ENCODE measurements around the gene MAPK12. TPM values are rescaled to one million over a fixed set of nuclear protein-coding genes. Genes with fewer than 3 reads are reported as not detected.
"Not testable (repeated sequence)": the region's sequence is repeated elsewhere in the genome, so short reads cannot be mapped to it uniquely, and the experiment has no call there.

The MAPK12 gene
- total RNA-seq, 2 donors from 2014 or later = 3.9 to 4.6 TPM

DNA sequence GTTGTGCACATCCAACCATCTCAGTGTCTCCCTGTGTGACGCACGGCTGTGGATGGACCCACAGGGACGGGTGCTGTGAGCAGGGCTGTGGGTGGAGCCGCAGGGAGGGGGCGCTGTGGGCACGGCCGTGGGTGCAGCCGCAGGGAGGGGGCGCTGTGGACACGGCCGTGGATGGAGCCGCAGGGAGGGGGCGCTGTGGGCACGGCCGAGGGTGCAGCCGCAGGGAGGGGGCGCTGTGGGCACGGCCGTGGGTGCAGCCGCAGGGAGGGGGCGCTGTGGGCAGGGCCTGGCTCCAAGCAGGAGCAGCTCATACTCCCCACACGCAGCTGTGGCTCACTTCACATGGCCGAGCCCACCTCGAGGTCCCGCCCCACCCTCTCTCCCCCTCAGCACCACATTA lies 14.7 kb upstream of the MAPK12 start:
- ATAC-seq (peak; percentile 54), DNase-seq (peak; percentile 50 to 59 (median 56))
- Histone ChIP-seq H3K4me3 (no peak overlapping the region), H3K27me3 (no peaks in the 10 kb centered on the region), H3K27ac (peak overlapping the region in 2 of 4 donors; percentile 46 to 52), H3K36me3 (replicated peaks in 1 of 2; ENCODE audit: insufficient read depth in 1 of 2, low read depth in 2 of 2) (peaks cover 10 to 25% of the 10 kb centered on the region in 2 donors), H3K9me3 (no peaks in the 10 kb centered on the region), H3K4me1 (peaks cover 12% of the 10 kb centered on the region)
- 68 to 78% methylated on average over 18 to 22 of the region's 25 CpGs for WGBS, 2 donors
- intact Hi-C loops (cut with DNase I) = no loop called here
- TF ChIP-seq POLR2A (IDR thresholded peaks at IDR 0.05) = no peak
- TF ChIP-seq, protein P1, sequence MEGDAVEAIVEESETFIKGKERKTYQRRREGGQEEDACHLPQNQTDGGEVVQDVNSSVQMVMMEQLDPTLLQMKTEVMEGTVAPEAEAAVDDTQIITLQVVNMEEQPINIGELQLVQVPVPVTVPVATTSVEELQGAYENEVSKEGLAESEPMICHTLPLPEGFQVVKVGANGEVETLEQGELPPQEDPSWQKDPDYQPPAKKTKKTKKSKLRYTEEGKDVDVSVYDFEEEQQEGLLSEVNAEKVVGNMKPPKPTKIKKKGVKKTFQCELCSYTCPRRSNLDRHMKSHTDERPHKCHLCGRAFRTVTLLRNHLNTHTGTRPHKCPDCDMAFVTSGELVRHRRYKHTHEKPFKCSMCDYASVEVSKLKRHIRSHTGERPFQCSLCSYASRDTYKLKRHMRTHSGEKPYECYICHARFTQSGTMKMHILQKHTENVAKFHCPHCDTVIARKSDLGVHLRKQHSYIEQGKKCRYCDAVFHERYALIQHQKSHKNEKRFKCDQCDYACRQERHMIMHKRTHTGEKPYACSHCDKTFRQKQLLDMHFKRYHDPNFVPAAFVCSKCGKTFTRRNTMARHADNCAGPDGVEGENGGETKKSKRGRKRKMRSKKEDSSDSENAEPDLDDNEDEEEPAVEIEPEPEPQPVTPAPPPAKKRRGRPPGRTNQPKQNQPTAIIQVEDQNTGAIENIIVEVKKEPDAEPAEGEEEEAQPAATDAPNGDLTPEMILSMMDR (IDR thresholded peaks at IDR 0.05) = peak in 6 of 7 experiments; percentile 12 to 34 (median 19)

DNA sequence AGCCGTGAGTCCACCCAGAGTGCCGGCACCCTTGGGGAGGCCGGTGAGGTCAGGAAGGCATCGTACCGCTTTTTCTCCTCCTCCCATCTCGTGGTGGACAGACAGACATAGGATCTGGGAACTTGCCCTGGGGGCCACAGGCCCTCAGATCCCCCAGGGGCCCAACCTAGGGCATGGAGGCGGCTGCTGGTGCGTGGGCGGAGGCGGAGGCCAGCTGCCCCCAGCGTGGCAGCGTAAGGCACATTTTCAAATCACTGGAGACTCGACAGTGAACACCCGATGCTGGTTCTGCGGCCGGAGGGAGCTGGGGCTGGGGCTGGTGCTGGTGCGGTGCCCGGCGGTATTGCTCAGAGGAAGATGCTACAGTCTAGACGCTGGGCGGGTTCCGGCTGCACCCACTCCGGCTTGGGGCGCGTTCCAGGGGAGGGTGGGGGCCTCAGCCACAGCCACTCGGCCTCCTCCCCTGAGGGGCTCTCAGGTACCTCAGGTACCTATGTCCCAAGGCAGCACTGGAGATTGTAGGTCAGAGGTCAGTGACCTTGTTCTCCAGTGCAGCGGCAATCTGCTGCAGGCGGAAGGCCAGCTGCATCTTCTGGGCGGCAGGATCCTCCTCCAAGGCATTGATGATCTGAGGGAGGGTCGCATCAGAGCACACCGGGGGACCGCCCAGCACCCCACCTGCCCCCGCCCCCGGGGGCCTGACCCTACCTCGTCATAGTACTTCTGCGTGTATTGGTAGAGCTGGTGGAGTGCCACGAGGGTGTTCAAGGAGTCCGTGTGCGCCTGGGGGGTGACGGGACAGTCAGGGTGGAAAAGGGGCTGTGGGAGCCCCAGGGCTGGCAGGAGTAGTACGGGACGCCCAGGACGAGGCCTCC lies 13.9 kb upstream of the MAPK12 start:
- intact Hi-C loops (cut with DNase I) = no loop called here
- H3K4me3 ChIP-seq = no peak overlapping the region
- no peaks in the 10 kb centered on the region for H3K9me3 ChIP-seq
- DNase-seq (no peak), ATAC-seq (no peak)
- peak overlapping the region in 2 of 4 donors; percentile 24 to 52 for H3K27ac ChIP-seq
- WGBS, 2 donors = 90 to 94% methylated on average over 15 to 40 of the region's 43 CpGs
- TF ChIP-seq, protein P1 (IDR thresholded peaks at IDR 0.05) = no peak
- TF ChIP-seq POLR2A (IDR thresholded peaks at IDR 0.05) = no peak
- no peaks in the 10 kb centered on the region for H3K27me3 ChIP-seq
- peaks cover 16% of the 10 kb centered on the region for H3K4me1 ChIP-seq
- H3K36me3 ChIP-seq (replicated peaks in 1 of 2; ENCODE audit: insufficient read depth in 1 of 2, low read depth in 2 of 2) = peaks cover 5 to 18% of the 10 kb centered on the region in 2 donors

DNA sequence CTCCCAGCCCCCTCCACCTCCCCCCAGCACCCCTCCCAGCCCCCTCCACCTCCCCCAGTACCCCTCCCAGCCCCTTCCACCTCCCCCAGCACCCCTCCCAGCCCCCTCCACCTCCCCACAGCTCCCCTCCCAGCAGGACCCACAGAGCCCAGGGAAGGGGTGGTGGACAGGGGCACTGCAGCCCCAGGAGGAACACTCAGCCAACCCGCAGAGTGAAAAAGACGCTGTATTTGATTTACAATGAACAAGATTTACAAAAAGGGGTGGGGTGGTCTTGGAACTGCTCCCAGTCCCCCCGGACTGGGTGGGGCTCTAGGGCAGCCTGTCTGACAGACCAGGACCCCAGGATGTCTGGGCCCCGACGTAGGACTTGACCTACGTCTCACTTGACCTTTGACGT lies 13.3 kb upstream of the MAPK12 start:
- intact Hi-C loops (cut with DNase I) = no loop called here
- Histone ChIP-seq H3K4me1 (peaks cover 21% of the 10 kb centered on the region), H3K36me3 (replicated peaks in 1 of 2; ENCODE audit: insufficient read depth in 1 of 2, low read depth in 2 of 2) (peaks cover 4 to 16% of the 10 kb centered on the region in 2 donors), H3K9me3 (no peaks in the 10 kb centered on the region), H3K27me3 (no peaks in the 10 kb centered on the region), H3K27ac (peak overlapping the region in 1 of 4 donors; percentile 24), H3K4me3 (no peak overlapping the region)
- ATAC-seq = no peak
- 70% methylated on average over 7 of the region's 7 CpGs; no CpG with 5 or more reads in 1 of the 2 donors for WGBS, 2 donors
- DNase-seq = no peak
- TF ChIP-seq, protein P1 (IDR thresholded peaks at IDR 0.05) = peak in 1 of 7 experiments; percentile 1
- no peak for TF ChIP-seq POLR2A (IDR thresholded peaks at IDR 0.05)

DNA sequence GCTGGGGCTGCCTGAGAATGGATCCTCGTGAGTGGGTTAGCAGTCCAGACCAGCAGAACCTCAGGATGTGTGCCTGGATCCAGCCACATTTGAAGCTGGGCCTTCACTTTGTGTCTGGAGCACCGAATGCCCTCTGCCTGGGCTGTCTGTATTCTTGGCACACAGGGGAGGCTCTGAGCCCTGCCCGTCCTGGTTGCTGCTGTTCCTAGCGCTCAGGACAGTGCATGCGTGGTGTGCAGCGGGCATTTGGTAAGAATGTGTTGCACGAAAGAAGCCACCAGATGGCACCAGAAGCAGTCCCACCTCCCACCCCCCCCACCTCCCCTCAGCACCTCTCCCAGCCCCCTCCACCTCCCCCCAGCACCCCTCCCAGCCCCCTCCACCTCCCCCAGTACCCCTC lies 12.8 kb upstream of the MAPK12 start:
- no peaks in the 10 kb centered on the region for H3K9me3 ChIP-seq
- no peak overlapping the region for H3K27ac ChIP-seq
- DNase-seq = peak; percentile 61 to 73 (median 72)
- WGBS, 2 donors = 20% methylated on average over 7 of the region's 7 CpGs; no CpG with 5 or more reads in 1 of the 2 donors
- TF ChIP-seq, protein P1 (IDR thresholded peaks at IDR 0.05) = peak in 5 of 7 experiments; percentile 22 to 38 (median 32)
- TF ChIP-seq POLR2A (IDR thresholded peaks at IDR 0.05) = no peak
- peaks cover 0 to 12% of the 10 kb centered on the region in 2 donors for H3K36me3 ChIP-seq (replicated peaks in 1 of 2; ENCODE audit: insufficient read depth in 1 of 2, low read depth in 2 of 2)
- intact Hi-C loops (cut with DNase I) = no loop called here
- peak; percentile 14 for ATAC-seq
- no peaks in the 10 kb centered on the region for H3K27me3 ChIP-seq
- no peak overlapping the region for H3K4me3 ChIP-seq
- peaks cover 26% of the 10 kb centered on the region for H3K4me1 ChIP-seq

DNA sequence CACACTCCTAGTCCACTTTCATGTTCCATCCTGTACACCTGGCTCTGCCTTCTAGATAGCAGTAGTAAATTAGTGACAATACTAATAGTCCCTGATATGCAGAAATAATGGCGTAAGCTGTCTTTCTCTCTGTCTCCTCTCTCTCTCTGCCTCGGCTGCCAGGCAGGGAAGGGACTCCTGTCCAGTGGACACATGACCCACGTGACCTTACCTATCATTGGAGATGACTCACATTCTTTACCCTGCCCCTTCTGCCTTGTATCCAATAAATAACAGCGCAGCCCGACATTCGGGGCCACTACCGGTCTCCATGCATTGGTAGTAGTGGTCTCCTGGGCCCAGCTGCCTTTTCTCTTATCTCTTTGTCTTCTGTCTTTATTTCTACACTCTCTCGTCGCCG lies 12.3 kb upstream of the MAPK12 start:
- DNase-seq; H3K4me3 ChIP-seq; H3K9me3 ChIP-seq; H3K27ac ChIP-seq; intact Hi-C loops (cut with DNase I); H3K27me3 ChIP-seq; ATAC-seq: not testable (repeated sequence)
- H3K4me1 ChIP-seq = peaks cover 31% of the 10 kb centered on the region
- peaks cover 0 to 12% of the 10 kb centered on the region in 2 donors for H3K36me3 ChIP-seq (replicated peaks in 1 of 2; ENCODE audit: insufficient read depth in 1 of 2, low read depth in 2 of 2)
- 74 to 77% methylated on average over 10 of the region's 10 CpGs for WGBS, 2 donors

DNA sequence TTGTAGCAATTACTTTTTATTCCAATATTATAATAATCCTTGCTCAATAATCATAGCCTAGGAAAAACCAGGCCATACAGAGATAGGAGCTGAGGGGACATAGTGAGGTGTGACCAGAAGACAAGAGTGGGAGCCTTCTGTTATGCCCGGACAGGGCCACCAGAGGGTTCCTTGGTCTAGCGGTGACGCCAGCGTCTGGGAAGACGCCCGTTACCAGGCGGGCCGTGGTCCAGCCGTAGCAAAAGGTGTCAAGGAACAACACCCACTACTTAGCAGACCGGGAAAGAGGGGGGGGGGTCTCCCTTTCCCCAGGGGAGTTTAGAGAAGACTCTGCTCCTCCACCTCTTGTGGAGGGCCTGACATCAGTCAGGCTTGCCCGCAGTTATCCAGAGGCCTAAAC lies 11.9 kb upstream of the MAPK12 start:
- H3K4me3 ChIP-seq; H3K27ac ChIP-seq; intact Hi-C loops (cut with DNase I); H3K27me3 ChIP-seq; DNase-seq; H3K9me3 ChIP-seq; ATAC-seq: not testable (repeated sequence)
- Histone ChIP-seq H3K36me3 (replicated peaks in 1 of 2; ENCODE audit: insufficient read depth in 1 of 2, low read depth in 2 of 2) (peaks cover 0 to 12% of the 10 kb centered on the region in 2 donors), H3K4me1 (peaks cover 35% of the 10 kb centered on the region)
- WGBS, 2 donors = 25 to 36% methylated on average over 2 to 10 of the region's 11 CpGs
